OCI-LY1 (cell line): ENCODE measurements around the gene CPHXL2.

Experiments
- H2AFZ ChIP-seq: fragments of 200-600 bp; sonication (generic), shearing (Covaris generic); 2 replicates; pipeline ENCODE4 v1.6.0; 2014; ENCODE audit warnings: antibody characterized with exemption, mild to moderate bottlenecking, low read length
- H3F3A ChIP-seq: fragments of 200-600 bp; sonication (generic), shearing (Covaris generic); 2 replicates; pipeline ENCODE4 v1.6.0; 2014; ENCODE audit warnings: mild to moderate bottlenecking, antibody characterized with exemption, low read length, moderate library complexity; ENCODE audit not compliant: insufficient read depth
- H3K27ac ChIP-seq: fragments of 200-600 bp; sonication (generic); 2 replicates; pipeline ENCODE4 v1.5.1; 2014; ENCODE audit warnings: low read length, mixed run types, mild to moderate bottlenecking, low read depth; ENCODE audit not compliant: poor library complexity, severe bottlenecking
- H3K27me3 ChIP-seq: fragments of 200-600 bp; sonication (generic); 2 replicates; pipeline ENCODE4 v1.6.0; 2014; ENCODE audit warnings: antibody characterized with exemption, mild to moderate bottlenecking, low read length, moderate library complexity; ENCODE audit not compliant: insufficient read depth
- H3K36me3 ChIP-seq: fragments of 200-600 bp; sonication (generic); 2 replicates; pipeline ENCODE4 v1.6.1; 2014; ENCODE audit warnings: mild to moderate bottlenecking, antibody characterized with exemption, low read length, moderate library complexity, mixed read lengths; ENCODE audit not compliant: insufficient read depth
- H3K4me1 ChIP-seq: fragments of 200-600 bp; sonication (generic); 2 replicates; pipeline ENCODE4 v1.5.1; 2014; ENCODE audit warnings: mild to moderate bottlenecking, low read length, moderate library complexity; ENCODE audit not compliant: insufficient read depth, severe bottlenecking
- H3K4me2 ChIP-seq: fragments of 200-600 bp; sonication (generic), shearing (Covaris generic); 2 replicates; pipeline ENCODE4 v1.6.1; 2014; ENCODE audit warnings: low read length
- H3K4me3 ChIP-seq: fragments of 200-600 bp; sonication (generic); 2 replicates; pipeline ENCODE4 v1.5.1; 2014; ENCODE audit warnings: low read length, low read depth, mild to moderate bottlenecking, mixed read lengths; ENCODE audit not compliant: poor library complexity, severe bottlenecking
- H3K79me2 ChIP-seq: fragments of 200-600 bp; shearing (Covaris generic); 2 replicates; pipeline ENCODE4 v1.6.1; 2016; ENCODE audit warnings: mixed run types, low read length, mixed read lengths; ENCODE audit not compliant: insufficient read depth
- H3K9ac ChIP-seq: fragments of 200-600 bp; sonication (generic), shearing (Covaris generic); 2 replicates; pipeline ENCODE4 v1.6.1; 2014; ENCODE audit warnings: mild to moderate bottlenecking, low read length, mixed read lengths
- H3K9me2 ChIP-seq: fragments of 200-600 bp; sonication (generic), shearing (Covaris generic); 2 replicates; pipeline ENCODE4 v1.6.1; 2014; ENCODE audit warnings: low read depth, mild to moderate bottlenecking, low read length, mixed read lengths
- H3K9me3 ChIP-seq: fragments of 200-600 bp; shearing (Covaris generic); 2 replicates; pipeline ENCODE4 v1.6.1; 2014; ENCODE audit warnings: low read length, mixed read lengths
- H4K20me1 ChIP-seq: fragments of 200-600 bp; sonication (generic), shearing (Covaris generic); 2 replicates; pipeline ENCODE4 v1.6.0; 2016; ENCODE audit warnings: mild to moderate bottlenecking, low read length; ENCODE audit not compliant: insufficient read depth
- CTCF ChIP-seq: fragments of 200-600 bp; sonication (generic), shearing (Covaris generic); IDR thresholded peaks from 2 replicates; pipeline ENCODE4 v1.5.1; 2017; ENCODE audit warnings: mild to moderate bottlenecking, antibody characterized with exemption, low read length, moderate library complexity, mixed read lengths
- EZH2 ChIP-seq: fragments of 200-600 bp; sonication (generic), shearing (Covaris generic); IDR thresholded peaks from 2 replicates; pipeline ENCODE4 v1.8.0; 2017; ENCODE audit warnings: borderline replicate concordance, mixed run types, mild to moderate bottlenecking, antibody characterized with exemption, low read length, moderate library complexity, mixed read lengths

CPHXL2 gene

GRCh38 chr16:75658175-75658574, 18.6 kb downstream of the CPHXL2 start:
- no peak for TF ChIP-seq CTCF
- TF ChIP-seq EZH2: no peak
- Histone ChIP-seq H3K79me2 (peaks cover 10% of the 10 kb centered on the region), H3K4me2 (no peak overlapping the region)

GRCh38 chr16:75653922-75654321, 22.9 kb downstream of the CPHXL2 start:
- no peak for TF ChIP-seq EZH2
- no peak for TF ChIP-seq CTCF

More at GRCh38 chr16:75658175-75658574, 18.6 kb downstream of the CPHXL2 start:
- Histone ChIP-seq H3K36me3 (peaks cover 59% of the 10 kb centered on the region), H3K27me3 (no peaks in the 10 kb centered on the region), H3K4me3 (no peak overlapping the region), H3K9ac (no peak overlapping the region), H3K9me3 (no peaks in the 10 kb centered on the region), H2AFZ (no peak overlapping the region), H3K27ac (no peak overlapping the region), H3K9me2 (no peaks in the 10 kb centered on the region), H3K4me1 (peaks cover 6% of the 10 kb centered on the region), H3F3A (no peaks in the 10 kb centered on the region), H4K20me1 (no peaks in the 10 kb centered on the region)

GRCh38 chr16:75648265-75649076, 28.3 kb downstream of the CPHXL2 start:
- no peaks in the 10 kb centered on the region for H3F3A ChIP-seq
- H3K4me3 ChIP-seq: peak overlapping the region; percentile 84
- peak overlapping the region; percentile 86 for H3K27ac ChIP-seq
- H3K9me2 ChIP-seq: no peaks in the 10 kb centered on the region
- no peak overlapping the region for H2AFZ ChIP-seq
- peak overlapping the region; percentile 94 for H3K9ac ChIP-seq
- H3K36me3 ChIP-seq: peaks cover 29% of the 10 kb centered on the region
- H3K4me1 ChIP-seq: peaks cover 67% of the 10 kb centered on the region
- H3K9me3 ChIP-seq: no peaks in the 10 kb centered on the region
- peaks cover 92% of the 10 kb centered on the region for H3K79me2 ChIP-seq
- H4K20me1 ChIP-seq: no peaks in the 10 kb centered on the region
- peak overlapping the region; percentile 84 for H3K4me2 ChIP-seq
- TF ChIP-seq EZH2 (no peak), CTCF (no peak)
- no peaks in the 10 kb centered on the region for H3K27me3 ChIP-seq

More at GRCh38 chr16:75653922-75654321, 22.9 kb downstream of the CPHXL2 start:
- peaks cover 42% of the 10 kb centered on the region for H3K4me1 ChIP-seq
- H3K27ac ChIP-seq: no peak overlapping the region
- H3K9ac ChIP-seq: no peak overlapping the region
- no peaks in the 10 kb centered on the region for H4K20me1 ChIP-seq
- no peaks in the 10 kb centered on the region for H3K9me2 ChIP-seq
- no peaks in the 10 kb centered on the region for H3K9me3 ChIP-seq
- peaks cover 53% of the 10 kb centered on the region for H3K79me2 ChIP-seq
- H3K27me3 ChIP-seq: no peaks in the 10 kb centered on the region
- no peak overlapping the region for H3K4me2 ChIP-seq
- no peaks in the 10 kb centered on the region for H3F3A ChIP-seq
- peaks cover 56% of the 10 kb centered on the region for H3K36me3 ChIP-seq
- H2AFZ ChIP-seq: no peak overlapping the region
- H3K4me3 ChIP-seq: no peak overlapping the region
